Body of pancreas (tissue), 4 donors: Measurements from ENCODE around the gene SLC39A13. TPM values are rescaled to one million over a fixed set of nuclear protein-coding genes. Genes with fewer than 3 reads are reported as not detected.
A peak's percentile ranks its signal among the peaks of the same experiment; 100 is the strongest.

Source experiments
- ATAC-seq: fragments of 150-250 bp; one replicate; pipeline ENCODE4 v1.9.1; 2016
- DNase-seq, 4 donors: peaks; one replicate each; pipeline ENCODE4 v3.0.0-alpha.2; 2019
- H3K27ac ChIP-seq, 4 donors: fragments of 200-600 bp; sonication (generic); 1 replicate in 3 of 4; 2 replicates in 1 of 4; pipeline versions ENCODE4 v1.5.1 to v1.6.1; 2016 to 2019; ENCODE audit warnings: mild to moderate bottlenecking in 1 of 4, mixed read lengths in 1 of 4, moderate library complexity in 1 of 4
- H3K27me3 ChIP-seq, 2 donors: fragments of 200-600 bp; sonication (generic); one replicate each; pipeline ENCODE4 v1.6.0; 2016; ENCODE audit warnings: mild to moderate bottlenecking in 1 of 2
- H3K36me3 ChIP-seq, 2 donors: fragments of 200-600 bp; sonication (generic); replicated peaks in 1 of 2; 2 replicates each; pipeline ENCODE4 v1.5.1; 2016; ENCODE audit warnings: low read depth in 2 of 2; ENCODE audit not compliant: insufficient read depth in 1 of 2
- H3K4me1 ChIP-seq: fragments of 200-600 bp; sonication (generic); one replicate; pipeline ENCODE4 v1.6.0; 2016
- H3K4me3 ChIP-seq, 2 donors: fragments of 200-600 bp; sonication (generic); 1 replicate in 1 of 2; 2 replicates in 1 of 2; pipeline ENCODE4 v1.5.1; 2016 to 2019
- H3K9me3 ChIP-seq, 3 donors: fragments of 200-600 bp; sonication (generic); 1 replicate in 2 of 3; 2 replicates in 1 of 3; pipeline ENCODE4 v1.5.1; 2016
- CTCF ChIP-seq, 7 experiments: fragments of 450-650 bp in 4 of 7; fragments of 200-600 bp in 3 of 7; sonication (generic) in 3 of 7; IDR thresholded peaks; one replicate each; pipeline ENCODE4 v1.5.1; 2016 to 2019; ENCODE audit warnings: antibody characterized with exemption in 7 of 7
- POLR2A ChIP-seq, 3 donors: fragments of 450-650 bp; IDR thresholded peaks; one replicate each; pipeline ENCODE4 v1.6.1; 2016; ENCODE audit warnings: antibody characterized with exemption in 3 of 3, mild to moderate bottlenecking in 2 of 3
- WGBS, 2 donors: methylation state at CpG; one replicate each; pipeline ENCODE4 v1.1.5; 2017; 5-methylcytosine and 5-hydroxymethylcytosine counted together
- intact Hi-C: fragments of 100-400 bp; cut with DNase I; formaldehyde crosslinking; loops from one replicate; pipeline ENCODE4 v1.15.1; 2023
- total RNA-seq, 2 donors: library from RNA; depleted of rRNA; stranded (reverse); fragments of >200 nt; gene quantifications; one replicate each; pipeline ENCODE4 v1.1.0, GENCODE V29; 2016

The SLC39A13 gene
- total RNA-seq, 2 donors from 2014 or later: 54.7 TPM

DNA sequence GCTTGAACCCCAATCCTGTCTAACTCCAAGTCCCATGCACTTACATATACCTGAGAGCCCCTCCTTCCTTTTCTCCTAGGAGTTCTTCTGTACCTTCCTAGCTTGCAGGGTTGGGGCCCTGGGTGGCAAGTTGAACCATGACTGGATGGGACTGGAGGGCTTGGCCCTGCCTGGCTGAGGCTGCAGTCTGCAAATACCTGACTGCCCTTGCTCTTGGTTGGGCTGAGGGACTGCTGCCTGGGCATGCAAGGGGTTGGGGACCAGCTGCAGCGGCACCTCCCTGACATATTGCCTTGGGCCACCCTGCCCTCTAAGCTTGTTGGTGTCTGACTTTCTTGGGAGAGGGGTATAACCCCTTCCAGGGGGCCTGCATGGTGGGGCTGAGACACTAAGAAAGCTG is 9.8 kb upstream of the SLC39A13 start:
- peaks cover 16% of the 10 kb centered on the region for H3K4me1 ChIP-seq
- 100% methylated on average over 1 of the region's 1 CpG for WGBS, 2 donors
- DNase-seq (no peak), ATAC-seq (no peak)
- no peaks in the 10 kb centered on the region for H3K27me3 ChIP-seq
- TF ChIP-seq CTCF (IDR thresholded peaks at IDR 0.05): no peak
- TF ChIP-seq POLR2A (IDR thresholded peaks at IDR 0.05): no peak
- intact Hi-C loops: no loop called here
- H3K27ac ChIP-seq: no peak overlapping the region
- H3K4me3 ChIP-seq: no peak overlapping the region
- no peaks in the 10 kb centered on the region for H3K9me3 ChIP-seq
- H3K36me3 ChIP-seq: no peaks in the 10 kb centered on the region

GRCh38 chr11:47399860-47400767 is 8.3 kb upstream of the SLC39A13 start:
- intact Hi-C loops: no loop called here
- Histone ChIP-seq H3K27me3 (no peaks in the 10 kb centered on the region), H3K36me3 (no peaks in the 10 kb centered on the region), H3K27ac (peak overlapping the region; percentile 52 to 80 (median 70)), H3K4me3 (peak overlapping the region; percentile 10 to 20), H3K9me3 (no peaks in the 10 kb centered on the region), H3K4me1 (peaks cover 16% of the 10 kb centered on the region)
- TF ChIP-seq CTCF (IDR thresholded peaks at IDR 0.05) (no peak), POLR2A (IDR thresholded peaks at IDR 0.05) (peak in 2 of 3 donors; percentile 49 to 60)
- DNase-seq (peak in 1 of 4 donors; percentile 52), ATAC-seq (peak; percentile 78)
- 7 to 15% methylated on average over 11 to 27 of the region's 47 CpGs for WGBS, 2 donors

GRCh38 chr11:47400768-47401279 is 7.6 kb upstream of the SLC39A13 start:
- TF ChIP-seq POLR2A (IDR thresholded peaks at IDR 0.05): no peak
- no peak for TF ChIP-seq CTCF (IDR thresholded peaks at IDR 0.05)
- H3K27me3 ChIP-seq: no peaks in the 10 kb centered on the region
- intact Hi-C loops: no loop called here
- H3K4me3 ChIP-seq: no peak overlapping the region
- ATAC-seq: peak; percentile 9
- WGBS, 2 donors: 25 to 33% methylated on average over 6 to 8 of the region's 8 CpGs
- DNase-seq: no peak
- peaks cover 16% of the 10 kb centered on the region for H3K4me1 ChIP-seq
- H3K9me3 ChIP-seq: no peaks in the 10 kb centered on the region
- no peaks in the 10 kb centered on the region for H3K36me3 ChIP-seq
- peak overlapping the region in 3 of 4 donors; percentile 62 to 80 (median 78) for H3K27ac ChIP-seq

GRCh38 chr11:47403135-47403534 is 5.3 kb upstream of the SLC39A13 start:
- intact Hi-C loops: no loop called here
- no peak for DNase-seq
- WGBS, 2 donors: 56 to 66% methylated on average over 4 of the region's 4 CpGs
- Histone ChIP-seq H3K27me3 (no peaks in the 10 kb centered on the region), H3K27ac (no peak overlapping the region), H3K4me1 (peaks cover 28% of the 10 kb centered on the region), H3K36me3 (no peaks in the 10 kb centered on the region), H3K4me3 (no peak overlapping the region), H3K9me3 (no peaks in the 10 kb centered on the region)
- TF ChIP-seq CTCF (IDR thresholded peaks at IDR 0.05) (no peak), POLR2A (IDR thresholded peaks at IDR 0.05) (no peak)
- ATAC-seq: no peak
